HepG2 (cell line): Measurements from ENCODE around the gene GINS2. TPM values are rescaled to one million over a fixed set of nuclear protein-coding genes. Genes with fewer than 3 reads are reported as not detected.

Experiments
- ATAC-seq: fragments of 200-7000 bp; cut with Tn5 transposase; 3 replicates; pipeline ENCODE4 v1.9.1; 2020; ENCODE audit warnings: mild to moderate bottlenecking, moderate library complexity
- BruUV-seq: library from RNA; stranded (reverse); fragments of 400-500 nt; replicated peaks from 2 replicates; lab custom pipeline; 2021; lab: Mats Ljungman, UMichigan
- CTCF ChIA-PET: fragments of 300-600 bp; formaldehyde crosslinking; extraction: SDS; loops from one replicate; lab custom pipeline; 2021; ENCODE audit warnings: low total read pairs, inconsistent platforms, low intra/inter-chr PET ratio; lab: Yijun Ruan, JAX
- POLR2A ChIA-PET: fragments of 350-600 bp; sonication (Branson Sonifier 250); formaldehyde crosslinking; loops from one replicate; lab custom pipeline; 2020; ENCODE audit warnings: antibody characterized with exemption, inconsistent platforms; lab: Yijun Ruan, JAX
- DNase-seq: peaks from one replicate; pipeline ENCODE4 v3.0.0-alpha.2; 2015; ENCODE audit warnings: low spot score
- FAIRE-seq: peaks from 3 replicates; lab custom pipeline; 2011; peaks lifted over from hg19 to GRCh38; lab: Jason Lieb, UNC
- H2AFZ ChIP-seq: one replicate; pipeline ENCODE4 v1.6.1; 2011; ENCODE audit warnings: low read length, inconsistent platforms
- H3K27ac ChIP-seq: fragments of 300-600 bp; 3 replicates; pipeline ENCODE4 v1.8.0; 2011; ENCODE audit warnings: mixed run types, mild to moderate bottlenecking, mixed read lengths, low read length, inconsistent platforms; ENCODE audit not compliant: insufficient read depth; ENCODE audit errors: extremely low read length
- H3K27me3 ChIP-seq, 2 experiments: fragments of 200-600 bp in 1 of 2; 2 replicates in 1 of 2; 3 replicates in 1 of 2; pipeline versions ENCODE4 v1.6.0 to v1.8.0; 2011; ENCODE audit warnings: low read length in 2 of 2, mild to moderate bottlenecking in 2 of 2, moderate library complexity in 2 of 2, inconsistent platforms in 1 of 2; ENCODE audit not compliant: insufficient read depth in 2 of 2, control insufficient read depth in 1 of 2
- H3K36me3 ChIP-seq, 2 experiments: fragments of 200-600 bp in 1 of 2; replicated peaks in 1 of 2; 2 replicates in 1 of 2; 3 replicates in 1 of 2; pipeline versions ENCODE4 v1.5.1 to v1.8.0; 2011; ENCODE audit warnings: low read length in 2 of 2, inconsistent platforms in 1 of 2; ENCODE audit not compliant: insufficient read depth in 2 of 2, control insufficient read depth in 1 of 2
- H3K4me1 ChIP-seq: 2 replicates; pipeline ENCODE4 v1.5.1; 2012; ENCODE audit warnings: low read length, inconsistent platforms; ENCODE audit not compliant: insufficient read depth
- H3K4me2 ChIP-seq: 2 replicates; pipeline ENCODE4 v1.6.0; 2011; ENCODE audit warnings: low read depth, low read length, inconsistent platforms
- H3K4me3 ChIP-seq, 3 experiments: fragments of 200-600 bp in 1 of 3; sonication (generic), shearing (Covaris generic) in 1 of 3; replicated peaks in 1 of 3; 2 replicates each; pipeline ENCODE4 v1.5.1; 2011 to 2016; ENCODE audit warnings: low read length in 3 of 3, inconsistent platforms in 2 of 3, low read depth in 2 of 3, mild to moderate bottlenecking in 2 of 3, control low read depth in 1 of 3, mixed read lengths in 1 of 3; ENCODE audit not compliant: insufficient read depth in 1 of 3
- H3K79me2 ChIP-seq: one replicate; pipeline ENCODE4 v1.6.1; 2011; ENCODE audit warnings: low read length, inconsistent platforms; ENCODE audit not compliant: insufficient read depth
- H3K9ac ChIP-seq: 2 replicates; pipeline ENCODE4 v1.6.0; 2011; ENCODE audit warnings: mild to moderate bottlenecking, low read depth, low read length, inconsistent platforms; ENCODE audit not compliant: insufficient read depth
- H3K9me3 ChIP-seq: 2 replicates; pipeline ENCODE4 v1.5.1; 2012; ENCODE audit warnings: mild to moderate bottlenecking, low read length
- H4K20me1 ChIP-seq: 2 replicates; pipeline ENCODE4 v1.6.0; 2011; ENCODE audit warnings: inconsistent platforms, mild to moderate bottlenecking, low read length, moderate library complexity; ENCODE audit not compliant: insufficient read depth
- FOXO1 ChIP-seq: sonication (generic); formaldehyde crosslinking; IDR thresholded peaks from 2 replicates; pipeline ENCODE4 v1.4.0; 2020; ENCODE audit warnings: missing genetic modification reagents
- KLF11 ChIP-seq: IDR thresholded peaks from 2 replicates; pipeline ENCODE4 v1.6.1; 2016; ENCODE audit warnings: missing compliant biosample characterization
- MEF2D ChIP-seq: sonication (generic); formaldehyde crosslinking; IDR thresholded peaks from 2 replicates; pipeline ENCODE4 v1.5.1; 2020; ENCODE audit warnings: mild to moderate bottlenecking, missing genetic modification reagents
- MEIS2 ChIP-seq: sonication (generic); formaldehyde crosslinking; IDR thresholded peaks from 2 replicates; pipeline ENCODE4 v1.9.0; 2021; ENCODE audit warnings: mild to moderate bottlenecking, missing genetic modification reagents
- NR2C2 ChIP-seq: sonication (generic); formaldehyde crosslinking; IDR thresholded peaks from 2 replicates; pipeline ENCODE4 v1.4.0; 2020; ENCODE audit warnings: missing genetic modification reagents, mild to moderate bottlenecking, moderate library complexity, borderline replicate concordance
- TFDP2 ChIP-seq: sonication (generic); formaldehyde crosslinking; IDR thresholded peaks from 2 replicates; pipeline ENCODE4 v1.4.0; 2020; ENCODE audit warnings: missing genetic modification reagents
- THRA ChIP-seq: sonication (generic); formaldehyde crosslinking; IDR thresholded peaks from 2 replicates; pipeline ENCODE4 v1.4.0; 2020; ENCODE audit warnings: missing genetic modification reagents, borderline replicate concordance
- TSC22D2 ChIP-seq: sonication (generic); formaldehyde crosslinking; IDR thresholded peaks from 2 replicates; pipeline ENCODE4 v1.5.1; 2020; ENCODE audit warnings: missing genetic modification reagents, mild to moderate bottlenecking, borderline replicate concordance
- ZFP1 ChIP-seq: IDR thresholded peaks from 2 replicates; pipeline ENCODE4 v1.6.1; 2016
- ZNF12 ChIP-seq: sonication (generic); formaldehyde crosslinking; IDR thresholded peaks from 2 replicates; pipeline ENCODE4 v1.5.0; 2020; ENCODE audit warnings: missing genetic modification reagents
- ZNF121 ChIP-seq: sonication (generic); formaldehyde crosslinking; IDR thresholded peaks from 2 replicates; pipeline ENCODE4 v1.5.0; 2020; ENCODE audit warnings: mild to moderate bottlenecking, missing genetic modification reagents
- ZNF225 ChIP-seq: sonication (generic); formaldehyde crosslinking; IDR thresholded peaks from 2 replicates; pipeline ENCODE4 v1.4.0; 2020; ENCODE audit warnings: mild to moderate bottlenecking, missing genetic modification reagents
- ZNF296 ChIP-seq: sonication (generic); formaldehyde crosslinking; conservative IDR thresholded peaks from 2 replicates; pipeline ENCODE4 v1.5.0; 2020; ENCODE audit warnings: mild to moderate bottlenecking, missing genetic modification reagents
- ZNF570 ChIP-seq: sonication (generic); formaldehyde crosslinking; IDR thresholded peaks from 2 replicates; pipeline ENCODE4 v1.4.0; 2020; ENCODE audit warnings: mild to moderate bottlenecking, missing genetic modification reagents, borderline replicate concordance
- ZNF746 ChIP-seq: sonication (generic); formaldehyde crosslinking; IDR thresholded peaks from 2 replicates; pipeline ENCODE4 v1.8.0; 2022; ENCODE audit warnings: mild to moderate bottlenecking, missing genetic modification reagents
- ZNF878 ChIP-seq: sonication (generic); formaldehyde crosslinking; IDR thresholded peaks from 2 replicates; pipeline ENCODE4 v1.8.1; 2023; ENCODE audit warnings: mild to moderate bottlenecking, missing genetic modification reagents, moderate library complexity
- WGBS: methylation state at CpG from one replicate; pipeline ENCODE4 v1.1.6; 2017; ENCODE audit warnings: low lambda C conversion rate; 5-methylcytosine and 5-hydroxymethylcytosine counted together
- in situ Hi-C: cut with HindIII; loops from 2 replicates; pipeline ENCODE4 v1.10.0; 2017; ENCODE audit warnings: low pct_unique_long_range_greater_than_20kb; ENCODE audit not compliant: extremely low pct_ligation_motif_present
- intact Hi-C: fragments of 100-400 bp; cut with micrococcal nuclease; formaldehyde crosslinking; loops from one replicate; pipeline ENCODE4 v1.10.0; 2022; ENCODE audit not compliant: unreplicated experiment
- polyA plus RNA-seq, 8 experiments: library from polyadenylated mRNA; depleted of rRNA in 3 of 8; stranded (reverse) in 7 of 8; unstranded in 1 of 8; fragments of >200 nt; fragmentation: Illumina TruSeq in 4 of 8; extraction: Trizol in 4 of 8; gene quantifications; 2 replicates each; pipeline versions ENCODE4 v1.2.1 to v1.2.3, GENCODE V29; 2011 to 2016; ENCODE audit warnings: low read depth in 4 of 8, missing spikeins in 1 of 8, mixed read lengths in 1 of 8; ENCODE audit not compliant: insufficient read depth in 1 of 8
- total RNA-seq, 5 experiments: library from RNA; depleted of rRNA; stranded (reverse); fragments of >200 nt; fragmentation: Illumina TruSeq; extraction: Trizol; gene quantifications; 2 replicates each; pipeline ENCODE4 v1.2.3, GENCODE V29; 2016; ENCODE audit warnings: low read depth in 1 of 5
- TF ChIP-seq, protein P1 (sequence below): sonication (generic); formaldehyde crosslinking; IDR thresholded peaks from 2 replicates; pipeline ENCODE4 v1.4.0; 2020; ENCODE audit warnings: missing genetic modification reagents
- TF ChIP-seq, protein P2 (sequence below): sonication (generic); formaldehyde crosslinking; IDR thresholded peaks from 2 replicates; pipeline ENCODE4 v1.5.1; 2020; ENCODE audit warnings: mild to moderate bottlenecking, missing genetic modification reagents, moderate library complexity

GINS2 gene
- total and polyA plus RNA-seq, 2 of the 13 experiments (the other 11 are each of a cell fraction or from before 2014, with no cell fraction given): 10.6 to 48.3 TPM

DNA sequence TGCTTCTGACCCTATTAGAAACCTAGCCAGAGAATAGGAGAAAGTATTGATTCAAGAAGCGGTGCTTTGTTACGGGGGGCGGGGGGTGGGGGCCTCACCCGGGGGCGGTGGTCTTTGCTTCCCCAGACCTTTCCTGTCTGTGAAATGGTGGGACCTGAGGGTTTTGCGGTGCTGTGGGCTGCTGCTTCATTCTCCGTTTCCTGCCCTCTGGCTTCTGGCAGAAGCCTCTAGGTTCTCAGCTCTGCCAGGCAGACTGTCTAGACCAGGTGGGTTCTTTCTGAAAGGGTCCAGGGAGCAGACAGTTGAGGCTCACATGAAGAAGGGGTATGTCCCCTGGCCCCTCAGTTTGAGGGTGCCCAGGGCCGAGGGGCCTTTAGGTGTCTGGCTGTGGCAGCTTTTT, 61.7 kb downstream of the GINS2 start:
- POLR2A ChIA-PET: no interaction called here
- DNase-seq: no peak
- intact Hi-C loops (no loop called here), in situ Hi-C loops (no loop called here)
- peaks cover 98% of the 10 kb centered on the region for H3K79me2 ChIP-seq
- no peaks in the 10 kb centered on the region for H3K27me3 ChIP-seq
- no peak overlapping the region for H2AFZ ChIP-seq
- CTCF ChIA-PET: no interaction called here
- no peak for FAIRE-seq
- peaks cover 24% of the 10 kb centered on the region for H3K4me1 ChIP-seq
- 96% methylated on average over 8 of the region's 8 CpGs for WGBS
- no peak overlapping the region for H3K9ac ChIP-seq
- H3K4me3 ChIP-seq: no peak overlapping the region
- BruUV-seq: no TSS peak
- no peak overlapping the region for H3K27ac ChIP-seq
- peaks cover 12% of the 10 kb centered on the region for H3K9me3 ChIP-seq
- H3K4me2 ChIP-seq: no peak overlapping the region
- ATAC-seq: no peak
- H3K36me3 ChIP-seq: peaks cover 17 to 29% of the 10 kb centered on the region in 2 experiments; a peak in 4 of 5 replicates
- H4K20me1 ChIP-seq: peaks cover 97% of the 10 kb centered on the region
- TF ChIP-seq ZNF878 (no peak), KLF11 (CRISPR knock-in tag) (no peak), ZFP1 (no peak), TSC22D2 (no peak), ZNF570 (CRISPR knock-in tag) (no peak), MEIS2 (CRISPR knock-in tag) (no peak), NR2C2 (CRISPR knock-in tag) (no peak), TFDP2 (no peak), ZNF746 (CRISPR knock-in tag) (no peak), ZNF225 (CRISPR knock-in tag) (no peak), ZNF12 (CRISPR knock-in tag) (no peak), ZNF296 (CRISPR knock-in tag) (no peak), ZNF121 (CRISPR knock-in tag) (no peak), MEF2D (CRISPR knock-in tag) (no peak), THRA (CRISPR knock-in tag) (no peak), FOXO1 (CRISPR knock-in tag) (no peak)
- TF ChIP-seq, protein P1, sequence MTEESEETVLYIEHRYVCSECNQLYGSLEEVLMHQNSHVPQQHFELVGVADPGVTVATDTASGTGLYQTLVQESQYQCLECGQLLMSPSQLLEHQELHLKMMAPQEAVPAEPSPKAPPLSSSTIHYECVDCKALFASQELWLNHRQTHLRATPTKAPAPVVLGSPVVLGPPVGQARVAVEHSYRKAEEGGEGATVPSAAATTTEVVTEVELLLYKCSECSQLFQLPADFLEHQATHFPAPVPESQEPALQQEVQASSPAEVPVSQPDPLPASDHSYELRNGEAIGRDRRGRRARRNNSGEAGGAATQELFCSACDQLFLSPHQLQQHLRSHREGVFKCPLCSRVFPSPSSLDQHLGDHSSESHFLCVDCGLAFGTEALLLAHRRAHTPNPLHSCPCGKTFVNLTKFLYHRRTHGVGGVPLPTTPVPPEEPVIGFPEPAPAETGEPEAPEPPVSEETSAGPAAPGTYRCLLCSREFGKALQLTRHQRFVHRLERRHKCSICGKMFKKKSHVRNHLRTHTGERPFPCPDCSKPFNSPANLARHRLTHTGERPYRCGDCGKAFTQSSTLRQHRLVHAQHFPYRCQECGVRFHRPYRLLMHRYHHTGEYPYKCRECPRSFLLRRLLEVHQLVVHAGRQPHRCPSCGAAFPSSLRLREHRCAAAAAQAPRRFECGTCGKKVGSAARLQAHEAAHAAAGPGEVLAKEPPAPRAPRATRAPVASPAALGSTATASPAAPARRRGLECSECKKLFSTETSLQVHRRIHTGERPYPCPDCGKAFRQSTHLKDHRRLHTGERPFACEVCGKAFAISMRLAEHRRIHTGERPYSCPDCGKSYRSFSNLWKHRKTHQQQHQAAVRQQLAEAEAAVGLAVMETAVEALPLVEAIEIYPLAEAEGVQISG (CRISPR knock-in tag): no peak
- TF ChIP-seq, protein P2, sequence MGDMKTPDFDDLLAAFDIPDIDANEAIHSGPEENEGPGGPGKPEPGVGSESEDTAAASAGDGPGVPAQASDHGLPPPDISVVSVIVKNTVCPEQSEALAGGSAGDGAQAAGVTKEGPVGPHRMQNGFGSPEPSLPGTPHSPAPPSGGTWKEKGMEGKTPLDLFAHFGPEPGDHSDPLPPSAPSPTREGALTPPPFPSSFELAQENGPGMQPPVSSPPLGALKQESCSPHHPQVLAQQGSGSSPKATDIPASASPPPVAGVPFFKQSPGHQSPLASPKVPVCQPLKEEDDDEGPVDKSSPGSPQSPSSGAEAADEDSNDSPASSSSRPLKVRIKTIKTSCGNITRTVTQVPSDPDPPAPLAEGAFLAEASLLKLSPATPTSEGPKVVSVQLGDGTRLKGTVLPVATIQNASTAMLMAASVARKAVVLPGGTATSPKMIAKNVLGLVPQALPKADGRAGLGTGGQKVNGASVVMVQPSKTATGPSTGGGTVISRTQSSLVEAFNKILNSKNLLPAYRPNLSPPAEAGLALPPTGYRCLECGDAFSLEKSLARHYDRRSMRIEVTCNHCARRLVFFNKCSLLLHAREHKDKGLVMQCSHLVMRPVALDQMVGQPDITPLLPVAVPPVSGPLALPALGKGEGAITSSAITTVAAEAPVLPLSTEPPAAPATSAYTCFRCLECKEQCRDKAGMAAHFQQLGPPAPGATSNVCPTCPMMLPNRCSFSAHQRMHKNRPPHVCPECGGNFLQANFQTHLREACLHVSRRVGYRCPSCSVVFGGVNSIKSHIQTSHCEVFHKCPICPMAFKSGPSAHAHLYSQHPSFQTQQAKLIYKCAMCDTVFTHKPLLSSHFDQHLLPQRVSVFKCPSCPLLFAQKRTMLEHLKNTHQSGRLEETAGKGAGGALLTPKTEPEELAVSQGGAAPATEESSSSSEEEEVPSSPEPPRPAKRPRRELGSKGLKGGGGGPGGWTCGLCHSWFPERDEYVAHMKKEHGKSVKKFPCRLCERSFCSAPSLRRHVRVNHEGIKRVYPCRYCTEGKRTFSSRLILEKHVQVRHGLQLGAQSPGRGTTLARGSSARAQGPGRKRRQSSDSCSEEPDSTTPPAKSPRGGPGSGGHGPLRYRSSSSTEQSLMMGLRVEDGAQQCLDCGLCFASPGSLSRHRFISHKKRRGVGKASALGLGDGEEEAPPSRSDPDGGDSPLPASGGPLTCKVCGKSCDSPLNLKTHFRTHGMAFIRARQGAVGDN (CRISPR knock-in tag): no peak
